Breast epithelium (tissue), 3 donors: Measurements from ENCODE around the gene PRDM11.

Experiments used
- CTCF ChIP-seq, 3 donors: fragments of 450-650 bp; IDR thresholded peaks; one replicate each; pipeline ENCODE4 v1.5.1; 2016 to 2017; ENCODE audit warnings: antibody characterized with exemption in 3 of 3, mild to moderate bottlenecking in 3 of 3, moderate library complexity in 3 of 3
- POLR2A ChIP-seq: fragments of 450-650 bp; IDR thresholded peaks from one replicate; pipeline ENCODE4 v1.6.1; 2016; ENCODE audit warnings: antibody characterized with exemption, mild to moderate bottlenecking, moderate library complexity
- POLR2AphosphoS5 ChIP-seq, 3 donors: sonication (generic); formaldehyde crosslinking; IDR thresholded peaks; one replicate each; pipeline ENCODE4 v1.6.1; 2017; ENCODE audit warnings: antibody characterized with exemption in 3 of 3

DNA sequence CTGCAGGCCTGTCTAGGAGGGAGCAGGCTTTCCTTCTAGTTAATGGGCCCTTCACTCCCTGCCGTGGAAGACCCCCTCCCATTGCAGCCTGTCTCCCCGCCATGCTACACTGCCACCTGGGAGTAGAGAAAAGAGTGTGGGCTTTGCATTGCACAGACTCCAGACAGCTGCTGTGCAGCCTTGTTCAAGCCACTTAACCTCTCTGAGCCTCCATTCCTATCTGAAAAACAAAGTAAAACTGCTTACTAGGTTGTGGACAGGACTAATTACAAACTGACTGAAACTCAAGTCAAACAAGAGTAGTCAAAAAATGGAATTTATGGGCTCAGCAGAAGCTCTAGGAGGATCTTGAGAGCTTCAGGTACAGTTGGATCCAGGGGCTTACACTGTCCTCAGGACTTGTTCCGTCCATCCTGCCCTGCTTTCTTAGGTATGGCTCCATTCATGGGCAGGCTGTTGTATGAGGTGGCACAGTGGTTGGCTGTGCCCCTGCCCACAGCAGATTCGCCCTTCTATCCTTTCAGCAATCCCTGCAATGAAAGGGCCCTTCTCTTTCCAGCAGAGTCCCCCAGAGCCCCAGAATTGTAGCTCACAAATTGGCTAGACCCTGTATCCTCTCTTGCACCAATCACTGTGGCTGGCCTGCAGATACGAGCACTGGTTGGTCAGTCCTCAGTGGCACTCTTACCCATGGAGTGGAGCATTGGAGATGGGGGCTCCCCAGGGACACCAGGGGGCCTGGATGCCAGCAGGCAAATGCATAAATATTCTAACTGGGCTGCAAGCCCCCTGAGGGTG lies 19.6 kb downstream of the PRDM11 start:
- TF ChIP-seq CTCF (IDR thresholded peaks at IDR 0.05) = no peak
- no peak for TF ChIP-seq POLR2A
- TF ChIP-seq POLR2AphosphoS5 (IDR thresholded peaks at IDR 0.05) = no peak
